Duodenal mucosa (tissue), 2 donors: Measurements from ENCODE around the gene TRPV6.

Source experiments
- H3K27ac ChIP-seq: one replicate; pipeline ENCODE4 v1.7.0; 2013; ENCODE audit warnings: low read depth, low read length
- H3K27me3 ChIP-seq, 2 donors: one replicate each; pipeline ENCODE4 v1.7.0; 2013; ENCODE audit warnings: low read length in 2 of 2, control low read depth in 1 of 2; ENCODE audit not compliant: insufficient read depth in 2 of 2, control insufficient read depth in 1 of 2
- H3K36me3 ChIP-seq, 2 donors: one replicate each; pipeline ENCODE4 v1.7.0; 2013; ENCODE audit warnings: low read length in 2 of 2, control low read depth in 1 of 2; ENCODE audit not compliant: insufficient read depth in 2 of 2, control insufficient read depth in 1 of 2
- H3K4me1 ChIP-seq, 2 donors: one replicate each; pipeline ENCODE4 v1.7.0; 2013; ENCODE audit warnings: low read length in 2 of 2, control low read depth in 1 of 2; ENCODE audit not compliant: insufficient read depth in 2 of 2, control insufficient read depth in 1 of 2
- H3K4me3 ChIP-seq, 2 donors: one replicate each; pipeline ENCODE4 v1.7.0; 2013; ENCODE audit warnings: low read length in 2 of 2, low read depth in 1 of 2
- H3K9ac ChIP-seq, 2 donors: one replicate each; pipeline ENCODE4 v1.7.0; 2013; ENCODE audit warnings: low read length in 2 of 2, low read depth in 1 of 2
- H3K9me3 ChIP-seq, 2 donors: one replicate each; pipeline ENCODE4 v1.7.0; 2013; ENCODE audit warnings: low read length in 2 of 2, control low read depth in 1 of 2; ENCODE audit not compliant: control insufficient read depth in 1 of 2

Gene TRPV6

GRCh38 chr7:142885311-142886230 lies at the start of gene TRPV6:
TRPV6 (minus strand) TSS chr7:142885745.
- no peak within 1 kb of the TSS for H3K27ac ChIP-seq

GRCh38 chr7:142934056-142934455 lies 48.5 kb upstream of the TRPV6 start:
- Histone ChIP-seq H3K4me3 (no peak overlapping the region), H3K36me3 (no peaks in the 10 kb centered on the region), H3K4me1 (no peaks in the 10 kb centered on the region), H3K9me3 (no peaks in the 10 kb centered on the region), H3K9ac (no peak overlapping the region), H3K27ac (no peak overlapping the region), H3K27me3 (no peaks in the 10 kb centered on the region)

More at GRCh38 chr7:142885311-142886230, at the start of gene TRPV6:
- Histone ChIP-seq H3K4me1 (peaks cover 30 to 32% of the 10 kb centered on the region in 2 donors), H3K27me3 (peaks cover 0 to 2% of the 10 kb centered on the region in 2 donors), H3K9me3 (no peaks in the 10 kb centered on the region), H3K4me3 (peak within 1 kb of the TSS; percentile 37 to 66), H3K36me3 (no peaks in the 10 kb centered on the region), H3K9ac (peak within 1 kb of the TSS; percentile 52 to 66)

- no peaks in the 10 kb centered on the region for H3K36me3 ChIP-seq
- no peaks in the 10 kb centered on the region for H3K4me1 ChIP-seq
- no peaks in the 10 kb centered on the region for H3K9me3 ChIP-seq
- H3K9ac ChIP-seq, result no peak within 1 kb of the TSS
- no peaks in the 10 kb centered on the region for H3K27me3 ChIP-seq
- no peak within 1 kb of the TSS for H3K4me3 ChIP-seq
- no peak within 1 kb of the TSS for H3K27ac ChIP-seq
These were observed 48.1 kb upstream of the TRPV6 start, which contains the start of gene TRPV5 for GRCh38 chr7:142933624-142934023. TRPV5 (minus strand) TSS chr7:142933746; CDS start chr7:142933459, 287 bp downstream.

GRCh38 chr7:142933092-142933475 lies 47.5 kb upstream of the TRPV6 start:
- Histone ChIP-seq H3K4me1 (no peaks in the 10 kb centered on the region), H3K27me3 (no peaks in the 10 kb centered on the region), H3K9me3 (no peaks in the 10 kb centered on the region), H3K9ac (no peak overlapping the region), H3K4me3 (no peak overlapping the region), H3K27ac (no peak overlapping the region), H3K36me3 (no peaks in the 10 kb centered on the region)

- H3K27ac ChIP-seq, result no peak overlapping the region
- no peak overlapping the region for H3K4me3 ChIP-seq
- H3K27me3 ChIP-seq, result no peaks in the 10 kb centered on the region
- no peaks in the 10 kb centered on the region for H3K36me3 ChIP-seq
- no peaks in the 10 kb centered on the region for H3K4me1 ChIP-seq
- H3K9ac ChIP-seq, result no peak overlapping the region
- H3K9me3 ChIP-seq, result no peaks in the 10 kb centered on the region
These were observed 47.0 kb upstream of the TRPV6 start for GRCh38 chr7:142932386-142933091.

DNA sequence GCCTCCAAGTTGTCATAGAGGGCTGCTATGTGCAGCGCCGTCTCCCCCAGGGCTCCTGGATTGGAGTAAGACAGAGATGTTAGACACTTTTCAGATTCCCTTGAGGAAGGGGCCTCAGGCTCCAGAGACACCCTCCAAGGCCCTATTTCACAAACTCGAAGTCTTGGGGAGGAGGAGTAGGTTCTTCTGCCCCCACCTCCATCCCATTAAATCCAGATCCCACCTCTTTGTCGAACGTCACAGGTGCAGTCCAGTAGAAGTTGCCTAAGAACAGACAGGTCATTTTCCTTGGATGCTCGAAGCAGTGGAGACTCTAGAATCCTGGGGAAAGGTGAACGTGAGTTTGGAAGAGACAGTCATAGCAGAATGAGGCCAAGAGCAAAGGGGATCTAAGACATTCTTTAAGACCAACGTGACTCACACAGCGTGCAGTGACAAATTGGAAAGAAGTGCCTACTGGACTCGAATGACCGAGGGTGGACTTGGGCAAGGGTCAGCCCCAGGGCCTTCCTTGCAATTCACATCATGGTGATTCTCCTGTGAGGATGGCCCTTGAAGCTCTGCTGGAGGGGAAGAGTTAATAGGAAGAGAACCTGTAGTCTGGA lies 44.7 kb upstream of the TRPV6 start:
- H3K27me3 ChIP-seq, result no peaks in the 10 kb centered on the region
- H3K9ac ChIP-seq, result no peak overlapping the region
- H3K4me1 ChIP-seq, result no peaks in the 10 kb centered on the region
- no peaks in the 10 kb centered on the region for H3K9me3 ChIP-seq
- H3K36me3 ChIP-seq, result no peaks in the 10 kb centered on the region
- H3K4me3 ChIP-seq, result no peak overlapping the region
- H3K27ac ChIP-seq, result no peak overlapping the region

DNA sequence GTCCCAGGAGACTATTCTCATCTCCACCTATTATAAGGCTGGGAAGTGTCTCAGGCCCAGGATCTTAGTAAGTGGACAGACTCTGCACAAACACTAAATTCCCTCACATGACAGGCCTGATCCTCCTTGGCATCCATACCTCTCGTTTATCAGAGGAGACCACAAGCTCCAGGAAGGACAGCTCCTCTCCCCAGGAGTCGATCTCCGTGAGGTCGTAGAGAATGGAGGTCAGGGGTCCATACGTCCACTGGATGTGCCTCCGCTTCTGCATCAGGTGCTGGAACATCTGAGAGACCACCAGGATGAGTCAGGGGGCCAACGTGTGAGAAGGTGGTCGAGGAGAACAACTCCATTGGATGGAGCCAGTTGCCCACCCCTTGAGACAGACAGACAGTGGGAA lies 42.4 kb upstream of the TRPV6 start:
- H3K9ac ChIP-seq, result no peak overlapping the region
- H3K36me3 ChIP-seq, result no peaks in the 10 kb centered on the region
- no peak overlapping the region for H3K4me3 ChIP-seq
- no peak overlapping the region for H3K27ac ChIP-seq
- no peaks in the 10 kb centered on the region for H3K27me3 ChIP-seq
- H3K9me3 ChIP-seq, result no peaks in the 10 kb centered on the region
- peaks cover 6 to 8% of the 10 kb centered on the region in 2 donors for H3K4me1 ChIP-seq

GRCh38 chr7:142927085-142927745 lies 41.7 kb upstream of the TRPV6 start:
- Histone ChIP-seq H3K4me3 (no peak overlapping the region), H3K9ac (no peak overlapping the region), H3K36me3 (no peaks in the 10 kb centered on the region), H3K9me3 (no peaks in the 10 kb centered on the region), H3K27ac (no peak overlapping the region), H3K4me1 (peaks cover 6 to 8% of the 10 kb centered on the region in 2 donors), H3K27me3 (no peaks in the 10 kb centered on the region)

GRCh38 chr7:142925413-142925812 lies 39.9 kb upstream of the TRPV6 start:
- peaks cover 6 to 8% of the 10 kb centered on the region in 2 donors for H3K4me1 ChIP-seq
- no peak overlapping the region for H3K27ac ChIP-seq
- no peak overlapping the region for H3K4me3 ChIP-seq
- H3K9me3 ChIP-seq, result no peaks in the 10 kb centered on the region
- no peaks in the 10 kb centered on the region for H3K27me3 ChIP-seq
- H3K36me3 ChIP-seq, result no peaks in the 10 kb centered on the region
- no peak overlapping the region for H3K9ac ChIP-seq
